K562 (cell line): ENCODE results near the gene LTBR. TPM values are rescaled to one million over a fixed set of nuclear protein-coding genes. Genes with fewer than 3 reads are reported as not detected.

Experiments
- ATAC-seq: fragments of 200-7000 bp; cut with Tn5 transposase; 3 replicates; pipeline ENCODE4 v1.9.1; 2020; ENCODE audit warnings: moderate library complexity
- BruUV-seq: library from RNA; stranded (reverse); fragments of 400-500 nt; replicated peaks from 2 replicates; lab custom pipeline; 2021; lab: Mats Ljungman, UMichigan
- CTCF ChIA-PET: fragments of 300-600 bp; formaldehyde crosslinking; extraction: SDS; loops from one replicate; lab custom pipeline; 2021; ENCODE audit warnings: low intra/inter-chr PET ratio; lab: Yijun Ruan, JAX
- POLR2A ChIA-PET: fragments of 300-600, 350-650 bp; sonication (Branson Sonifier 250); formaldehyde crosslinking; extraction: SDS; loops from one replicate; lab custom pipeline; 2021; ENCODE audit warnings: antibody characterized with exemption, inconsistent platforms; lab: Yijun Ruan, JAX
- DNase-seq, 4 experiments: peaks; one replicate each; pipeline versions ENCODE4 v3.0.0 to v3.0.0-alpha.2; 2011 to 2018; ENCODE audit warnings: low spot score in 3 of 4, mixed read lengths in 3 of 4; ENCODE audit errors: extremely low read depth in 1 of 4
- FAIRE-seq: peaks from 2 replicates; lab custom pipeline; 2011; peaks lifted over from hg19 to GRCh38; lab: Jason Lieb, UNC
- H2AFZ ChIP-seq: 2 replicates; pipeline ENCODE4 v1.6.0; 2011; ENCODE audit warnings: low read depth, low read length, control low read depth, inconsistent platforms
- H3K27ac ChIP-seq: fragments of 200-600 bp; 3 replicates; pipeline ENCODE4 v1.8.0; 2011; ENCODE audit warnings: low read depth, mild to moderate bottlenecking, control low read depth, inconsistent platforms, low read length, moderate library complexity, mixed read lengths; ENCODE audit errors: extremely low read depth
- H3K27me3 ChIP-seq, 2 experiments: fragments of 300-600 bp in 1 of 2; 2 replicates in 1 of 2; 3 replicates in 1 of 2; pipeline versions ENCODE4 v1.6.0 to v1.8.0; 2011; ENCODE audit warnings: inconsistent platforms in 2 of 2, low read length in 2 of 2, mild to moderate bottlenecking in 1 of 2, mixed read lengths in 1 of 2, moderate library complexity in 1 of 2; ENCODE audit not compliant: control insufficient read depth in 2 of 2, insufficient read depth in 2 of 2
- H3K36me3 ChIP-seq: fragments of 300-600 bp; 3 replicates; pipeline ENCODE4 v1.8.0; 2011; ENCODE audit warnings: mild to moderate bottlenecking, low read length, inconsistent platforms; ENCODE audit not compliant: control insufficient read depth, insufficient read depth
- H3K4me1 ChIP-seq, 2 experiments: fragments of 200-600 bp in 1 of 2; replicated peaks in 1 of 2; 2 replicates in 1 of 2; 3 replicates in 1 of 2; pipeline versions ENCODE4 v1.5.1 to v1.8.0; 2011; ENCODE audit warnings: inconsistent platforms in 2 of 2, low read length in 2 of 2, mild to moderate bottlenecking in 1 of 2, mixed read lengths in 1 of 2, moderate library complexity in 1 of 2; ENCODE audit not compliant: control insufficient read depth in 2 of 2, insufficient read depth in 2 of 2
- H3K4me2 ChIP-seq: 2 replicates; pipeline ENCODE4 v1.6.1; 2011; ENCODE audit warnings: low read length, control low read depth, inconsistent platforms, mixed read lengths; ENCODE audit not compliant: insufficient read depth
- H3K4me3 ChIP-seq: fragments of 200-600 bp; sonication (generic), shearing (Covaris generic); 2 replicates; pipeline ENCODE4 v1.5.1; 2016; ENCODE audit warnings: control low read depth, inconsistent platforms
- H3K79me2 ChIP-seq: fragments of 200-600 bp; 3 replicates; pipeline ENCODE4 v1.8.0; 2011; ENCODE audit warnings: low read length, inconsistent platforms; ENCODE audit not compliant: control insufficient read depth, insufficient read depth
- H3K9ac ChIP-seq, 2 experiments: 2 replicates each; pipeline versions ENCODE4 v1.6.0 to v1.6.1; 2011; ENCODE audit warnings: low read depth in 2 of 2, low read length in 2 of 2, control low read depth in 1 of 2, inconsistent platforms in 1 of 2, mild to moderate bottlenecking in 1 of 2, mixed read lengths in 1 of 2; ENCODE audit not compliant: insufficient read depth in 1 of 2
- H3K9me1 ChIP-seq: one replicate; pipeline ENCODE4 v1.6.0; 2011; ENCODE audit warnings: inconsistent platforms, mild to moderate bottlenecking, low read length, moderate library complexity; ENCODE audit not compliant: control insufficient read depth, insufficient read depth
- H3K9me3 ChIP-seq: replicated peaks from 2 replicates; pipeline ENCODE4 v1.5.1; 2011; ENCODE audit warnings: low read depth, low read length, inconsistent platforms; ENCODE audit not compliant: control insufficient read depth, insufficient read depth
- H4K20me1 ChIP-seq: replicated peaks from 2 replicates; pipeline ENCODE4 v1.6.1; 2011; ENCODE audit warnings: low read length, inconsistent platforms, mixed read lengths; ENCODE audit not compliant: control insufficient read depth, insufficient read depth
- DACH1 ChIP-seq: fragments of 450-650 bp; IDR thresholded peaks from 2 replicates; pipeline ENCODE4 v1.6.1; 2018; ENCODE audit not compliant: partially characterized antibody
- HDAC1 ChIP-seq, 2 experiments: fragments of 450-650 bp; IDR thresholded peaks; 2 replicates each; pipeline ENCODE4 v1.6.1; 2016 to 2017; ENCODE audit warnings: inconsistent platforms in 1 of 2, mild to moderate bottlenecking in 1 of 2, moderate library complexity in 1 of 2
- HLTF ChIP-seq: fragments of 450-650 bp; IDR thresholded peaks from 2 replicates; pipeline ENCODE4 v1.6.1; 2016
- KDM5B ChIP-seq: fragments of 200-600 bp; sonication (generic); IDR thresholded peaks from 2 replicates; pipeline ENCODE4 v1.6.1; 2012; ENCODE audit warnings: low read depth, mild to moderate bottlenecking, moderate library complexity, low read length, control low read depth, inconsistent platforms; ENCODE audit not compliant: insufficient replicate concordance
- MLX ChIP-seq, 2 experiments: fragments of 450-650 bp in 1 of 2; sonication (generic) in 1 of 2; formaldehyde crosslinking; conservative IDR thresholded peaks; 2 replicates each; pipeline versions ENCODE4 v1.4.0 to v1.8.1; 2020 to 2022; ENCODE audit warnings: mild to moderate bottlenecking in 1 of 2, missing genetic modification reagents in 1 of 2
- RBBP5 ChIP-seq: fragments of 200-600 bp; sonication (generic); IDR thresholded peaks from 2 replicates; pipeline ENCODE4 v1.6.1; 2012; ENCODE audit warnings: borderline replicate concordance, mild to moderate bottlenecking, low read length, control low read depth, inconsistent platforms; ENCODE audit not compliant: insufficient read depth, poor library complexity, severe bottlenecking
- TAF1 ChIP-seq: IDR thresholded peaks from 2 replicates; pipeline ENCODE4 v1.6.1; 2011; ENCODE audit warnings: mild to moderate bottlenecking, low read length, moderate library complexity; ENCODE audit not compliant: insufficient read depth, control insufficient read depth, severe bottlenecking; ENCODE audit errors: extremely low read depth
- ZBTB7A ChIP-seq: IDR thresholded peaks from 2 replicates; pipeline ENCODE4 v1.6.1; 2011; ENCODE audit warnings: low read depth, mild to moderate bottlenecking, low read length, moderate library complexity, borderline replicate concordance; ENCODE audit not compliant: control insufficient read depth
- ZNF766 ChIP-seq: fragments of 200-800 bp; sonication (Bioruptor generic); conservative IDR thresholded peaks from 2 replicates; pipeline ENCODE4 v1.6.1; 2016; ENCODE audit warnings: missing genetic modification characterization, missing compliant biosample characterization
- WGBS: fragments of 100-300 bp; shearing (Covaris generic); methylation state at CpG from one replicate; pipeline ENCODE4 v1.1.6; 2016; ENCODE audit warnings: low coverage, mixed read lengths; ENCODE audit not compliant: insufficient coverage; ENCODE audit errors: missing lambda C conversion rate; 5-methylcytosine and 5-hydroxymethylcytosine counted together
- in situ Hi-C: fragments of 300-500 bp; cut with MboI; formaldehyde crosslinking; loops from 4 replicates; pipeline ENCODE4 v1.15.0; 2018; ENCODE audit warnings: inconsistent platforms, mixed read lengths
- intact Hi-C: fragments of 100-400 bp; cut with micrococcal nuclease; formaldehyde crosslinking; loops from 2 replicates; pipeline ENCODE4 v1.14.2; 2022
- polyA plus RNA-seq, 8 experiments: library from polyadenylated mRNA; depleted of rRNA in 4 of 8; stranded (reverse) in 5 of 8; unstranded in 3 of 8; fragments of >200 nt; fragmentation: Nextera tagmentation in 2 of 8; fragmentation: Illumina TruSeq in 1 of 8; extraction: Ambion mirVana in 2 of 8; extraction: Trizol in 1 of 8; gene quantifications; 2 replicates each; pipeline versions ENCODE4 v1.2.1 to v1.2.3, GENCODE V29; 2011 to 2014; ENCODE audit warnings: inconsistent platforms in 1 of 8, missing spikeins in 1 of 8
- total RNA-seq, 7 experiments: library from RNA; depleted of rRNA in 6 of 7; stranded (reverse); fragments of >200 nt in 6 of 7; fragmentation: Illumina TruSeq in 2 of 7; extraction: Trizol in 2 of 7; gene quantifications; 2 replicates each; pipeline versions ENCODE4 v1.2.1 to v1.2.3, GENCODE V29; 2011 to 2021; ENCODE audit warnings: low replicate concordance in 1 of 7
- TF ChIP-seq, protein P1 (sequence below): fragments of 450-650 bp; IDR thresholded peaks from 2 replicates; pipeline ENCODE4 v1.6.1; 2016; ENCODE audit warnings: mild to moderate bottlenecking
- TF ChIP-seq, protein P2 (sequence below): IDR thresholded peaks from 2 replicates; pipeline ENCODE4 v1.6.1; 2014; ENCODE audit warnings: antibody characterized with exemption
- TF ChIP-seq, protein P3 (sequence below): sonication (generic); formaldehyde crosslinking; IDR thresholded peaks from 2 replicates; pipeline ENCODE4 v1.8.0; 2022; ENCODE audit warnings: mild to moderate bottlenecking, missing genetic modification reagents

The LTBR gene
- total and polyA plus RNA-seq, 9 of the 15 experiments (the other 6 are each of a cell fraction or from before 2014, with no cell fraction given), result 0.96 to 69.0 (median 35.3) TPM

DNA sequence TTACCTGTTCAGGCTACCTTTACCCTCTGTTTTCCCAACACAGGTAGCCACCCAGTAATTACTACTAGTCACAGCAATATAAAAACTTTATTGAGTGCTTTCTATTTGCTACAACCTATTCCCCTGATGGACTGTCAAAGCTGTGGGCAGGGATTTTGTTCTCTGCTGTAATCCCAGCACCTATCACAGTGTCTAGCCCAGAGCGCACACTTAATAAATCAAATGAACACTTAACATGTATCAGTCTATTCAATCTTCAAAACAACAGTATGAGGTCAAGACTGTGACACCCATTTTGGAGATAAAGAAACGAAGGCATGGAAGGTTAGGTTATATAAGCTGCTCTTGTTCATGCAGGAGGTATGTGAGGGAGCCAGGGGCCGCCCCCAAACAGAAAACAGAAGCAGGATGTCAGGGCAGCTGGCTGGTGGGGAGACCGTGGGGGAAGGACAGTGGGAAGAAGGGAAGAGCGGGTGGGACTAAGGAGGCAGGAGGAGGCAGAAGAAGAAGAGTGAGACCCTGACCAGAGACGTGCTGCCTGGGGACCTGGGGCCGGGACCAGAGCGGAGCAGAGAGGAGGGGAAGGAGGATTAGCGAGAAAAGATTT lies 43.8 kb upstream of the LTBR start (continued):
- TF ChIP-seq, protein P1, sequence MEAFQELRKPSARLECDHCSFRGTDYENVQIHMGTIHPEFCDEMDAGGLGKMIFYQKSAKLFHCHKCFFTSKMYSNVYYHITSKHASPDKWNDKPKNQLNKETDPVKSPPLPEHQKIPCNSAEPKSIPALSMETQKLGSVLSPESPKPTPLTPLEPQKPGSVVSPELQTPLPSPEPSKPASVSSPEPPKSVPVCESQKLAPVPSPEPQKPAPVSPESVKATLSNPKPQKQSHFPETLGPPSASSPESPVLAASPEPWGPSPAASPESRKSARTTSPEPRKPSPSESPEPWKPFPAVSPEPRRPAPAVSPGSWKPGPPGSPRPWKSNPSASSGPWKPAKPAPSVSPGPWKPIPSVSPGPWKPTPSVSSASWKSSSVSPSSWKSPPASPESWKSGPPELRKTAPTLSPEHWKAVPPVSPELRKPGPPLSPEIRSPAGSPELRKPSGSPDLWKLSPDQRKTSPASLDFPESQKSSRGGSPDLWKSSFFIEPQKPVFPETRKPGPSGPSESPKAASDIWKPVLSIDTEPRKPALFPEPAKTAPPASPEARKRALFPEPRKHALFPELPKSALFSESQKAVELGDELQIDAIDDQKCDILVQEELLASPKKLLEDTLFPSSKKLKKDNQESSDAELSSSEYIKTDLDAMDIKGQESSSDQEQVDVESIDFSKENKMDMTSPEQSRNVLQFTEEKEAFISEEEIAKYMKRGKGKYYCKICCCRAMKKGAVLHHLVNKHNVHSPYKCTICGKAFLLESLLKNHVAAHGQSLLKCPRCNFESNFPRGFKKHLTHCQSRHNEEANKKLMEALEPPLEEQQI, result no peak

GRCh38 chr12:6340745-6341416 lies 43.1 kb upstream of the LTBR start:
- H2AFZ ChIP-seq, result no peak overlapping the region
- intact Hi-C loops, result no loop called here
- H3K9me1 ChIP-seq, result no peaks in the 10 kb centered on the region
- H3K79me2 ChIP-seq, result peaks cover 57% of the 10 kb centered on the region
- CTCF ChIA-PET, result interaction anchor here (0.6 kb wide), 1 partner anchor 217 kb away, joined by 3 read pairs; no protein-coding TSS in a partner anchor
- in situ Hi-C loops, result no loop called here
- POLR2A ChIA-PET, result interaction anchor here (0.5 to 0.9 kb wide), 4 partner anchors 14 to 359 kb away, joined by 3 to 4 read pairs (median 3); no protein-coding TSS in a partner anchor
- under 1% methylated on average over 12 of the region's 15 CpGs for WGBS
- H3K9ac ChIP-seq, result peak overlapping the region; percentile 93 to 98
- H3K4me3 ChIP-seq, result peak overlapping the region; percentile 81
- FAIRE-seq, result peak; percentile 19
- no peak for DNase-seq
- no peak; the same call in 1 of the 3 replicates for ATAC-seq
- H3K4me1 ChIP-seq, result peaks cover 50 to 65% of the 10 kb centered on the region in 2 experiments
- H4K20me1 ChIP-seq, result peaks cover 4% of the 10 kb centered on the region; the same call in 1 of the 2 replicates
- H3K9me3 ChIP-seq, result no peaks in the 10 kb centered on the region
- H3K36me3 ChIP-seq, result peaks cover 7% of the 10 kb centered on the region; the same call in 2 of the 3 replicates
- H3K4me2 ChIP-seq, result peak overlapping the region; percentile 88
- no peaks in the 10 kb centered on the region for H3K27me3 ChIP-seq
- peak overlapping the region; percentile 96 for H3K27ac ChIP-seq
- BruUV-seq, result no TSS peak
- TF ChIP-seq, protein P2, sequence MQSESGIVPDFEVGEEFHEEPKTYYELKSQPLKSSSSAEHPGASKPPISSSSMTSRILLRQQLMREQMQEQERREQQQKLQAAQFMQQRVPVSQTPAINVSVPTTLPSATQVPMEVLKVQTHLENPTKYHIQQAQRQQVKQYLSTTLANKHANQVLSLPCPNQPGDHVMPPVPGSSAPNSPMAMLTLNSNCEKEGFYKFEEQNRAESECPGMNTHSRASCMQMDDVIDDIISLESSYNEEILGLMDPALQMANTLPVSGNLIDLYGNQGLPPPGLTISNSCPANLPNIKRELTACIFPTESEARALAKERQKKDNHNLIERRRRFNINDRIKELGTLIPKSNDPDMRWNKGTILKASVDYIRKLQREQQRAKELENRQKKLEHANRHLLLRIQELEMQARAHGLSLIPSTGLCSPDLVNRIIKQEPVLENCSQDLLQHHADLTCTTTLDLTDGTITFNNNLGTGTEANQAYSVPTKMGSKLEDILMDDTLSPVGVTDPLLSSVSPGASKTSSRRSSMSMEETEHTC, result no peak
- TF ChIP-seq ZNF766 (CRISPR knock-in tag) (peak; percentile 51; the same call in 1 of the 2 replicates), HLTF (0 out of 2 replicates have a peak, but pooled peaks have one; percentile 32), ZBTB7A (0 out of 2 replicates have a peak, but pooled peaks have one; percentile 13), HDAC1 (IDR thresholded peaks at IDR 0.05) (peak in 1 of 2 experiments; percentile 17; a peak in 1 of 4 replicates), KDM5B (peak; percentile 18), TAF1 (peak; percentile 20), DACH1 (peak; percentile 49), MLX (CRISPR knock-in tag; conservative IDR thresholded peaks at IDR 0.05) (no peak), RBBP5 (peak; percentile 46)
- TF ChIP-seq, protein P3, sequence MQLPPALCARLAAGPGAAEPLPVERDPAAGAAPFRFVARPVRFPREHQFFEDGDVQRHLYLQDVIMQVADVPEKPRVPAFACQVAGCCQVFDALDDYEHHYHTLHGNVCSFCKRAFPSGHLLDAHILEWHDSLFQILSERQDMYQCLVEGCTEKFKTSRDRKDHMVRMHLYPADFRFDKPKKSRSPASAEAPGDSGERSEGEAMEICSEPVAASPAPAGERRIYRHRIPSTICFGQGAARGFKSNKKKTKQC, result 0 out of 2 replicates have a peak, but pooled peaks have one; percentile 18
